Erythroblast (primary cell): ENCODE measurements around the gene BACH2.

Experiments used
- GATA1 ChIP-seq: IDR thresholded peaks from 2 replicates; pipeline ENCODE4 v1.6.1; 2011; ENCODE audit warnings: low read depth, mild to moderate bottlenecking, control low read depth, low read length, moderate library complexity
- POLR2A ChIP-seq: IDR thresholded peaks from 2 replicates; pipeline ENCODE4 v1.6.1; 2011; ENCODE audit warnings: mild to moderate bottlenecking, low read length

DNA sequence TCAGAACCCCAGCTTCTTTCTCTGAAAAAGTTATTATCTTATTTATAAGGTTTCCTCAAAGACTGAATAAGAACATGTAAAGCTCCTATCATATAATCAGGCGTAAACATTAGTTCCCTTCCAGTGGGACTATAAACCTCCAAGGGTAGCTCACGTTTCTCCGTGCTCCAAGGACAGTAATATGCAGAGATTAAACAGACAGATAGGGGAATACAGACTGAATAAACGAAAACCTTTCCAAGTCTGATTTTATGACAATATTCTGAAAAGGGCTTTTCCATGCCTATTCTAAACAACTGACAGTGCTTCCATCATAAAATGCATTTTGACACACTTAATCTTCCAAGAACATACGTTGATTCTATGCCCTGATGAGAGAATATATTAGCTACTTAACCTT lies 22.8 kb downstream of the BACH2 start:
- TF ChIP-seq POLR2A (no peak), GATA1 (no peak)
